EH (cell line): ENCODE data around the gene L3MBTL4.
"Not testable (repeated sequence)": the region's sequence is repeated elsewhere in the genome, so short reads cannot be mapped to it uniquely, and the experiment has no call there.

Experiments
- DNase-seq: peaks from one replicate; pipeline ENCODE4 v3.0.0-alpha.2; 2015; ENCODE audit warnings: low read depth

The L3MBTL4 gene

GRCh38 chr18:6185782-6186181 lies 228.9 kb downstream of the L3MBTL4 start:
- not testable (repeated sequence) for DNase-seq

- DNase-seq = no peak
These were observed 239.5 kb downstream of the L3MBTL4 start for GRCh38 chr18:6174983-6175745.

GRCh38 chr18:6170604-6171003 lies 244.1 kb downstream of the L3MBTL4 start:
- no peak for DNase-seq

- DNase-seq = no peak
These were observed 253.2 kb downstream of the L3MBTL4 start for GRCh38 chr18:6161549-6161948.

- DNase-seq = no peak
These were observed 255.3 kb downstream of the L3MBTL4 start for GRCh38 chr18:6159426-6159825.

GRCh38 chr18:6158958-6159357 lies 255.8 kb downstream of the L3MBTL4 start:
- DNase-seq = no peak

GRCh38 chr18:6156446-6156845 lies 258.3 kb downstream of the L3MBTL4 start:
- DNase-seq = no peak

- DNase-seq = no peak
These were observed 259.0 kb downstream of the L3MBTL4 start for GRCh38 chr18:6155707-6156106.

GRCh38 chr18:6150430-6150829 lies 264.3 kb downstream of the L3MBTL4 start:
- no peak for DNase-seq

- DNase-seq = no peak
These were observed 268.4 kb downstream of the L3MBTL4 start for GRCh38 chr18:6146307-6146661.

- no peak for DNase-seq
These were observed 268.9 kb downstream of the L3MBTL4 start for GRCh38 chr18:6145645-6146306.

- DNase-seq = no peak
These were observed 275.7 kb downstream of the L3MBTL4 start for GRCh38 chr18:6139007-6139406.

- not testable (repeated sequence) for DNase-seq
These were observed 278.8 kb downstream of the L3MBTL4 start for GRCh38 chr18:6135901-6136300.

- not testable (repeated sequence) for DNase-seq
These were observed 279.7 kb downstream of the L3MBTL4 start for GRCh38 chr18:6135029-6135428.

GRCh38 chr18:6132751-6133368 lies 281.9 kb downstream of the L3MBTL4 start:
- no peak for DNase-seq

GRCh38 chr18:6120820-6121279 lies 293.9 kb downstream of the L3MBTL4 start:
- no peak for DNase-seq

- DNase-seq = no peak
These were observed 294.9 kb downstream of the L3MBTL4 start for GRCh38 chr18:6119761-6120160.

GRCh38 chr18:6118080-6118479 lies 296.6 kb downstream of the L3MBTL4 start:
- DNase-seq = no peak

- no peak for DNase-seq
These were observed 299.0 kb downstream of the L3MBTL4 start for GRCh38 chr18:6115710-6116109.

- no peak for DNase-seq
These were observed 301.1 kb downstream of the L3MBTL4 start for GRCh38 chr18:6113650-6114049.

- DNase-seq = no peak
These were observed 303.0 kb downstream of the L3MBTL4 start for GRCh38 chr18:6111726-6112125.

- DNase-seq = no peak
These were observed 305.0 kb downstream of the L3MBTL4 start for GRCh38 chr18:6109743-6110142.

- DNase-seq = no peak
These were observed 306.9 kb downstream of the L3MBTL4 start for GRCh38 chr18:6107794-6108193.
